Osteoblast (primary cell): ENCODE measurements around the gene ZEB2. TPM values are rescaled to one million over a fixed set of nuclear protein-coding genes. Genes with fewer than 3 reads are reported as not detected.

ENCODE experiments used
- DNase-seq: peaks from one replicate; pipeline ENCODE4 v3.0.0; 2011; ENCODE audit warnings: low spot score, mixed read lengths; ENCODE audit not compliant: insufficient read length; ENCODE audit errors: missing footprints
- H2AFZ ChIP-seq: 2 replicates; pipeline ENCODE4 v1.6.0; 2011; ENCODE audit warnings: mild to moderate bottlenecking, low read length
- H3K27ac ChIP-seq: 2 replicates; pipeline ENCODE4 v1.5.1; 2011; ENCODE audit warnings: mild to moderate bottlenecking, low read depth, low read length, moderate library complexity
- H3K27me3 ChIP-seq: 2 replicates; pipeline ENCODE4 v1.6.0; 2012; ENCODE audit warnings: mild to moderate bottlenecking, control low read depth, inconsistent platforms, low read length, moderate library complexity; ENCODE audit not compliant: insufficient read depth
- H3K36me3 ChIP-seq: 2 replicates; pipeline ENCODE4 v1.5.1; 2011; ENCODE audit warnings: mild to moderate bottlenecking, low read length, control low read depth, moderate library complexity; ENCODE audit not compliant: insufficient read depth
- H3K4me1 ChIP-seq: 2 replicates; pipeline ENCODE4 v1.5.1; 2011; ENCODE audit warnings: mild to moderate bottlenecking, low read length, control low read depth, moderate library complexity; ENCODE audit not compliant: insufficient read depth
- H3K4me2 ChIP-seq: 2 replicates; pipeline ENCODE4 v1.6.0; 2011; ENCODE audit warnings: mild to moderate bottlenecking, low read length; ENCODE audit not compliant: insufficient read depth
- H3K4me3 ChIP-seq: fragments of 200-600 bp; sonication (generic); 3 replicates; pipeline ENCODE4 v1.5.1; 2012; ENCODE audit warnings: mild to moderate bottlenecking, low read length, inconsistent platforms; ENCODE audit not compliant: insufficient read depth
- H3K79me2 ChIP-seq: 2 replicates; pipeline ENCODE4 v1.6.0; 2012; ENCODE audit warnings: mild to moderate bottlenecking, low read length, control low read depth, inconsistent platforms; ENCODE audit not compliant: insufficient read depth
- H3K9me3 ChIP-seq: 2 replicates; pipeline ENCODE4 v1.5.1; 2011; ENCODE audit warnings: low read depth, low read length, control low read depth
- H4K20me1 ChIP-seq: 2 replicates; pipeline ENCODE4 v1.6.0; 2012; ENCODE audit warnings: mild to moderate bottlenecking, low read length, control low read depth; ENCODE audit not compliant: insufficient read depth
- CTCF ChIP-seq: IDR thresholded peaks from 2 replicates; pipeline ENCODE4 v1.5.1; 2011; ENCODE audit warnings: mild to moderate bottlenecking, low read depth, low read length, moderate library complexity; ENCODE audit errors: extremely low read depth
- total RNA-seq: library from RNA; depleted of rRNA; stranded (reverse); fragments of >200 nt; gene quantifications from 2 replicates; pipeline ENCODE4 v1.2.3, GENCODE V29; 2012

The ZEB2 gene
- total RNA-seq, 1 donor: 119 TPM

GRCh38 chr2:144519597-144519933, 354 bp downstream of the ZEB2 start:
- Histone ChIP-seq H3K36me3 (no peaks in the 10 kb centered on the region), H3K4me3 (peak overlapping the region; percentile 95), H4K20me1 (no peaks in the 10 kb centered on the region), H3K4me1 (peaks cover 27% of the 10 kb centered on the region), H3K27me3 (no peaks in the 10 kb centered on the region), H3K27ac (peak overlapping the region; percentile 94), H3K9me3 (no peaks in the 10 kb centered on the region), H3K79me2 (peaks cover 66% of the 10 kb centered on the region), H2AFZ (peak overlapping the region; percentile 70), H3K4me2 (peak overlapping the region; percentile 100)
- DNase-seq: no peak
- TF ChIP-seq CTCF: no peak

- peak overlapping the region; percentile 100 for H3K4me2 ChIP-seq
- H3K4me1 ChIP-seq: peaks cover 32% of the 10 kb centered on the region
- no peak for DNase-seq
- no peaks in the 10 kb centered on the region for H3K27me3 ChIP-seq
- peak overlapping the region; percentile 95 for H3K4me3 ChIP-seq
- H3K36me3 ChIP-seq: no peaks in the 10 kb centered on the region
- H2AFZ ChIP-seq: no peak overlapping the region
- peaks cover 71% of the 10 kb centered on the region for H3K79me2 ChIP-seq
- H3K9me3 ChIP-seq: no peaks in the 10 kb centered on the region
- peak overlapping the region; percentile 94 for H3K27ac ChIP-seq
- TF ChIP-seq CTCF: no peak
- H4K20me1 ChIP-seq: no peaks in the 10 kb centered on the region
These were observed 947 bp downstream of the ZEB2 start for GRCh38 chr2:144518748-144519596.

GRCh38 chr2:144517866-144518747, 1.8 kb downstream of the ZEB2 start:
- peak overlapping the region; percentile 95 for H3K4me3 ChIP-seq
- no peak overlapping the region for H2AFZ ChIP-seq
- no peaks in the 10 kb centered on the region for H3K9me3 ChIP-seq
- H3K27me3 ChIP-seq: no peaks in the 10 kb centered on the region
- DNase-seq: no peak
- TF ChIP-seq CTCF: no peak
- peak overlapping the region; percentile 100 for H3K4me2 ChIP-seq
- H4K20me1 ChIP-seq: no peaks in the 10 kb centered on the region
- peaks cover 38% of the 10 kb centered on the region for H3K4me1 ChIP-seq
- H3K36me3 ChIP-seq: no peaks in the 10 kb centered on the region
- peaks cover 73% of the 10 kb centered on the region for H3K79me2 ChIP-seq
- H3K27ac ChIP-seq: peak overlapping the region; percentile 94
